GM21717 (cell line): ENCODE measurements around the gene RAMACL.
"Not testable (repeated sequence)": the region's sequence is repeated elsewhere in the genome, so short reads cannot be mapped to it uniquely, and the experiment has no call there.

Source experiments
- ATAC-seq: cut with Tn5 transposase; IDR thresholded peaks from one replicate; pipeline ENCODE4 v1.9.1; 2021; ENCODE audit warnings: mild to moderate bottlenecking, moderate library complexity; ENCODE audit not compliant: unreplicated experiment

Gene RAMACL

GRCh38 chr6:166539011-166539385 is 47.5 kb downstream of the RAMACL start:
- not testable (repeated sequence) for ATAC-seq

GRCh38 chr6:166538297-166539010 is 48.0 kb downstream of the RAMACL start:
- no peak for ATAC-seq

- no peak for ATAC-seq
These were observed 51.6 kb downstream of the RAMACL start for GRCh38 chr6:166534658-166535406.

GRCh38 chr6:166533205-166533824 is 53.2 kb downstream of the RAMACL start:
- no peak for ATAC-seq
